H1 (cell line): Measurements from ENCODE around the gene TMEM41A. TPM values are rescaled to one million over a fixed set of nuclear protein-coding genes. Genes with fewer than 3 reads are reported as not detected.

Experiments used
- CTCF ChIA-PET: fragments of 300-600 bp; sonication (Branson Sonifier 250); formaldehyde crosslinking; loops from one replicate; lab custom pipeline; 2021; ENCODE audit not compliant: partially characterized antibody; lab: Charles Lee
- POLR2A ChIA-PET: fragments of 300-600 bp; sonication (Branson Sonifier 250); formaldehyde crosslinking; loops from one replicate; lab custom pipeline; 2021; ENCODE audit warnings: inconsistent platforms; ENCODE audit not compliant: partially characterized antibody; lab: Charles Lee
- DNase-seq, 2 experiments: peaks; one replicate each; pipeline versions ENCODE4 v3.0.0 to v3.0.0-alpha.2; 2010 to 2022; ENCODE audit warnings: low spot score in 2 of 2, low read depth in 1 of 2, mixed read lengths in 1 of 2
- FAIRE-seq: peaks from 2 replicates; lab custom pipeline; 2011; peaks lifted over from hg19 to GRCh38; lab: Jason Lieb, UNC
- H2AFZ ChIP-seq: 2 replicates; pipeline ENCODE4 v1.8.1; 2012; ENCODE audit warnings: low read length, inconsistent platforms
- H2AK5ac ChIP-seq: 2 replicates; pipeline ENCODE4 v1.6.1; 2013; ENCODE audit warnings: low read depth, low read length
- H2BK120ac ChIP-seq: replicated peaks from 2 replicates; pipeline ENCODE3; 2013; ENCODE audit warnings: low read depth, low read length, inconsistent platforms
- H2BK12ac ChIP-seq: 2 replicates; pipeline ENCODE4 v1.6.1; 2013; ENCODE audit warnings: low read depth, low read length
- H2BK15ac ChIP-seq: 2 replicates; pipeline ENCODE4 v1.6.1; 2013; ENCODE audit warnings: low read length
- H2BK20ac ChIP-seq: 2 replicates; pipeline ENCODE4 v1.6.1; 2013; ENCODE audit warnings: low read length
- H2BK5ac ChIP-seq: 2 replicates; pipeline ENCODE4 v1.6.1; 2013; ENCODE audit warnings: low read depth, low read length
- H3K14ac ChIP-seq: 2 replicates; pipeline ENCODE4 v1.6.1; 2013; ENCODE audit warnings: inconsistent platforms; ENCODE audit not compliant: insufficient read length
- H3K18ac ChIP-seq: 2 replicates; pipeline ENCODE4 v1.6.1; 2013; ENCODE audit warnings: low read length; ENCODE audit errors: extremely low read depth
- H3K23ac ChIP-seq: 2 replicates; pipeline ENCODE4 v1.6.1; 2013; ENCODE audit warnings: inconsistent platforms; ENCODE audit not compliant: insufficient read length
- H3K23me2 ChIP-seq: 2 replicates; pipeline ENCODE4 v1.6.1; 2013; ENCODE audit warnings: low read depth, low read length
- H3K27ac ChIP-seq: 2 replicates; pipeline ENCODE4 v1.6.1; 2011; ENCODE audit warnings: low read depth, low read length, inconsistent platforms
- H3K27me3 ChIP-seq, 4 experiments: replicated peaks in 1 of 4; 1 replicate in 1 of 4; 2 replicates in 3 of 4; pipeline versions ENCODE4 v1.6.1 to v1.8.1; 2011 to 2013; ENCODE audit warnings: low read length in 3 of 4, mild to moderate bottlenecking in 3 of 4, inconsistent platforms in 2 of 4, mixed read lengths in 2 of 4, moderate library complexity in 1 of 4; ENCODE audit not compliant: control insufficient read depth in 3 of 4, insufficient read depth in 3 of 4; ENCODE audit errors: extremely low read depth in 1 of 4
- H3K36me3 ChIP-seq, 4 experiments: 2 replicates each; pipeline versions ENCODE4 v1.6.1 to v1.8.1; 2011 to 2013; ENCODE audit warnings: mild to moderate bottlenecking in 4 of 4, low read length in 3 of 4, moderate library complexity in 2 of 4, control low read depth in 1 of 4, inconsistent platforms in 1 of 4; ENCODE audit not compliant: insufficient read depth in 4 of 4, control insufficient read depth in 2 of 4
- H3K4ac ChIP-seq: replicated peaks from 2 replicates; pipeline ENCODE3; 2013; ENCODE audit warnings: low read length, low read depth, mixed read lengths, inconsistent platforms; ENCODE audit not compliant: insufficient read length
- H3K4me1 ChIP-seq, 4 experiments: replicated peaks in 1 of 4; 1 replicate in 1 of 4; 2 replicates in 3 of 4; pipeline versions ENCODE4 v1.6.1 to v1.8.1; 2011 to 2013; ENCODE audit warnings: low read length in 3 of 4, inconsistent platforms in 2 of 4, mixed read lengths in 1 of 4; ENCODE audit not compliant: insufficient read depth in 4 of 4, control insufficient read depth in 3 of 4
- H3K4me2 ChIP-seq, 2 experiments: 2 replicates each; pipeline versions ENCODE4 v1.6.1 to v1.8.1; 2011 to 2013; ENCODE audit warnings: low read depth in 2 of 2, low read length in 2 of 2, control low read depth in 1 of 2, inconsistent platforms in 1 of 2, mild to moderate bottlenecking in 1 of 2; ENCODE audit not compliant: insufficient read depth in 1 of 2
- H3K4me3 ChIP-seq, 4 experiments: fragments of 200-600, 300-600 bp in 1 of 4; sonication (generic), shearing (Covaris generic), sonication (Bioruptor Twin) in 1 of 4; 2 replicates each; pipeline versions ENCODE4 v1.5.1 to v1.8.1; 2011 to 2016; ENCODE audit warnings: low read length in 4 of 4, low read depth in 3 of 4, control low read depth in 2 of 4, inconsistent platforms in 2 of 4, mild to moderate bottlenecking in 2 of 4, mixed read lengths in 1 of 4, moderate library complexity in 1 of 4; ENCODE audit not compliant: insufficient read depth in 2 of 4; ENCODE audit errors: extremely low read depth in 1 of 4
- H3K56ac ChIP-seq: replicated peaks from 2 replicates; pipeline ENCODE3; 2013; ENCODE audit warnings: low read depth, mild to moderate bottlenecking, mixed read lengths, low read length, inconsistent platforms; ENCODE audit not compliant: insufficient read length
- H3K79me1 ChIP-seq: 2 replicates; pipeline ENCODE4 v1.6.1; 2013; ENCODE audit warnings: low read depth, low read length, control low read depth
- H3K79me2 ChIP-seq, 2 experiments: 2 replicates each; pipeline versions ENCODE4 v1.6.1 to v1.8.1; 2012 to 2013; ENCODE audit warnings: low read length in 2 of 2, mild to moderate bottlenecking in 2 of 2, inconsistent platforms in 1 of 2; ENCODE audit not compliant: insufficient read depth in 2 of 2, control insufficient read depth in 1 of 2
- H3K9ac ChIP-seq, 4 experiments: replicated peaks in 1 of 4; 1 replicate in 1 of 4; 2 replicates in 3 of 4; pipeline versions ENCODE4 v1.6.1 to v1.8.1; 2011 to 2013; ENCODE audit warnings: low read depth in 3 of 4, low read length in 3 of 4, control low read depth in 2 of 4, mild to moderate bottlenecking in 2 of 4, moderate library complexity in 2 of 4, inconsistent platforms in 1 of 4; ENCODE audit errors: extremely low read depth in 1 of 4
- H3K9me3 ChIP-seq, 2 experiments: 2 replicates each; pipeline versions ENCODE4 v1.6.1 to v1.8.1; 2012 to 2013; ENCODE audit warnings: mild to moderate bottlenecking in 2 of 2, moderate library complexity in 2 of 2, control low read depth in 1 of 2, inconsistent platforms in 1 of 2, low read depth in 1 of 2, low read length in 1 of 2, mixed read lengths in 1 of 2; ENCODE audit not compliant: insufficient read depth in 2 of 2
- H4K20me1 ChIP-seq, 2 experiments: replicated peaks in 1 of 2; 2 replicates each; pipeline versions ENCODE3 to v1.8.1; 2011 to 2013; ENCODE audit warnings: inconsistent platforms in 2 of 2, low read length in 2 of 2, mild to moderate bottlenecking in 1 of 2; ENCODE audit not compliant: insufficient read depth in 2 of 2, control insufficient read depth in 1 of 2
- H4K5ac ChIP-seq: 2 replicates; pipeline ENCODE4 v1.6.1; 2013; ENCODE audit warnings: low read length, low read depth, mixed read lengths, inconsistent platforms; ENCODE audit not compliant: insufficient read length
- H4K8ac ChIP-seq: 2 replicates; pipeline ENCODE4 v1.8.0; 2013; ENCODE audit warnings: mild to moderate bottlenecking, moderate library complexity, low read length, inconsistent platforms; ENCODE audit not compliant: insufficient read depth; ENCODE audit errors: extremely low read depth
- H4K91ac ChIP-seq: replicated peaks from 2 replicates; pipeline ENCODE3; 2013; ENCODE audit warnings: low read length, mixed read lengths, inconsistent platforms; ENCODE audit not compliant: insufficient read length
- GABPA ChIP-seq: IDR thresholded peaks from 2 replicates; pipeline ENCODE4 v1.6.1; 2011; ENCODE audit warnings: mild to moderate bottlenecking, low read length, moderate library complexity, borderline replicate concordance; ENCODE audit not compliant: insufficient read depth
- JUND ChIP-seq: IDR thresholded peaks from 2 replicates; pipeline ENCODE4 v1.6.1; 2011; ENCODE audit warnings: mild to moderate bottlenecking, improper control_type of control experiment, low read length
- NRF1 ChIP-seq: IDR thresholded peaks from 2 replicates; pipeline ENCODE4 v1.6.1; 2011; ENCODE audit warnings: mild to moderate bottlenecking, low read depth, low read length, improper control_type of control experiment
- WGBS, 2 experiments: shearing (Covaris generic) in 1 of 2; methylation state at CpG; one replicate each; pipeline versions ENCODE4 v1.1.6 to v1.1.7; 2013 to 2015; ENCODE audit warnings: low lambda C conversion rate in 2 of 2, mixed read lengths in 2 of 2, inconsistent platforms in 1 of 2, low coverage in 1 of 2, missing lambda C conversion rate in 1 of 2; ENCODE audit not compliant: insufficient replicate concordance in 2 of 2, insufficient coverage in 1 of 2, insufficient read length in 1 of 2; ENCODE audit errors: extremely low coverage in 1 of 2, missing lambda C conversion rate in 1 of 2; 5-methylcytosine and 5-hydroxymethylcytosine counted together
- polyA plus RNA-seq, 7 experiments: library from polyadenylated mRNA; depleted of rRNA in 3 of 7; stranded (reverse) in 5 of 7; unstranded in 2 of 7; fragments of >200 nt in 5 of 7; fragments of 200-250 nt in 2 of 7; gene quantifications; 1 replicate in 5 of 7; 2 replicates in 1 of 7; 4 replicates in 1 of 7; pipeline versions ENCODE4 v1.2.1 to v1.2.3, GENCODE V29; 2011 to 2013; ENCODE audit warnings: missing spikeins in 2 of 7, mixed read lengths in 2 of 7
- total RNA-seq: library from RNA; stranded (reverse); fragmentation: NEBNext Ultra II Directional; extraction: Animal tissue kit (Norgen Biotek cat#: 25700); gene quantifications from 2 replicates; pipeline ENCODE4 v1.2.1, GENCODE V29; 2021

Gene TMEM41A
- total and polyA plus RNA-seq, 2 of the 8 experiments (the other 6 are each of a cell fraction or from before 2014, with no cell fraction given), result 14.1 to 17.5 TPM

DNA sequence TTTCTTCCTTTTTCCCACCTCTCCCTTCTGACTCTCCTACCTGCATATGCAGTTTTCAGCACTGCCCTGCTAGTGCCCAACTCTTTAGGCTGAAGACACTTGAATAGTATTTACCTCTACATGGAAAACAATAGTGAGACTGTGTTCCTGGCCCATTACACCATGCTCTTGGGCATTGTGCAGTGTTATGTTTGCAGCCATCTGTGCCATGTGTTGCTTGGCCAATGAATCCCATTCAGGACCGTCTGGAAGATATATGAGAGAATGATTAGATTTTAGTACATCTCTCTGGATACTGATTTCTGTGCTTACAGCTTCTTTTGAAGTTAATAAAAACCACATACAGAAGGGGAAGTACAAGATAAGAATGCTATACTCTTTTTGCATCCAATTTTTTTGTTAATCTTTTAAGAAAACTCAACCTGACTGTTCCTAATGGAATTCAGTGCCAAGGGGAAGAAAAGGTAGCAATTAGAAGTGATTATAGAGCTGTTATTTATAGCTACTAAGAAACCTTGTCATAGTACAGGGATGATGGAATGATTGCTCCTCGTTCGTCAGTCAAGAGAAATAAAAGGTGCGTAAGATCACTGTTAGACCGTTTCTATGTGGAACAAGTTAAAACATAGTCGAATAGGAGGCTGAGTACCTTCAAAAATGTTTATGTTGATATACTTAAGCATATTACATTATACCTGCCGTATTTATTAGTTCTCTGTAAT is 58.9 kb downstream of the TMEM41A start:
- Histone ChIP-seq H4K5ac (no peak overlapping the region), H3K4me3 (no peak overlapping the region), H3K4ac (no peak overlapping the region), H3K9me3 (no peaks in the 10 kb centered on the region), H3K27ac (no peak overlapping the region), H2BK20ac (no peak overlapping the region), H2AFZ (no peak overlapping the region), H3K27me3 (peaks cover 0 to 1% (median 0%) of the 10 kb centered on the region in 4 experiments; a peak in 1 of 7 replicates), H4K20me1 (no peaks in the 10 kb centered on the region), H3K4me2 (no peak overlapping the region), H2BK12ac (no peak overlapping the region), H3K79me2 (no peaks in the 10 kb centered on the region), H3K18ac (no peak overlapping the region), H3K79me1 (no peaks in the 10 kb centered on the region), H3K4me1 (no peaks in the 10 kb centered on the region), H4K91ac (no peak overlapping the region), H4K8ac (no peak overlapping the region), H3K9ac (no peak overlapping the region), H2BK5ac (no peak overlapping the region), H3K56ac (no peak overlapping the region), H3K23me2 (no peaks in the 10 kb centered on the region), H3K36me3 (no peaks in the 10 kb centered on the region), H2BK15ac (no peak overlapping the region), H2BK120ac (no peak overlapping the region), H2AK5ac (no peak overlapping the region), H3K23ac (no peak overlapping the region), H3K14ac (no peak overlapping the region)
- 87% methylated on average over 7 of the region's 7 CpGs; no CpG with 5 or more reads in 1 of the 2 experiments for WGBS, 2 experiments
- ChIA-PET CTCF (interaction anchor here (0.6 to 1.7 kb wide), 5 partner anchors 9 to 106 kb away, joined by 3 to 5 read pairs (median 3); no protein-coding TSS in a partner anchor), POLR2A (interaction anchor here (1.0 kb wide), 1 partner anchor 79 kb away, joined by 3 read pairs; no protein-coding TSS in a partner anchor)
- DNase-seq (no peak), FAIRE-seq (no peak)
- TF ChIP-seq GABPA (no peak), NRF1 (no peak), JUND (no peak)
